NB4 (cell line): ENCODE measurements around the gene MSI2.

Source experiments
- CTCF ChIP-seq: IDR thresholded peaks from one replicate; pipeline ENCODE4 v1.5.1; 2012; ENCODE audit warnings: low read depth, low read length
- MAX ChIP-seq: IDR thresholded peaks from 2 replicates; pipeline ENCODE4 v1.6.1; 2011; ENCODE audit warnings: low read depth, low read length
- MYC ChIP-seq: IDR thresholded peaks from 2 replicates; pipeline ENCODE4 v1.6.1; 2011; ENCODE audit warnings: low read depth, low read length
- POLR2A ChIP-seq: IDR thresholded peaks from 2 replicates; pipeline ENCODE4 v1.6.1; 2011; ENCODE audit warnings: mild to moderate bottlenecking; ENCODE audit not compliant: insufficient read length; ENCODE audit errors: extremely low read depth

- TF ChIP-seq POLR2A (no peak), CTCF (no peak), MYC (no peak), MAX (no peak)
These were observed 307.6 kb downstream of the MSI2 start for GRCh38 chr17:57563958-57564357.
